Effector memory CD8-positive, alpha-beta T cell (primary cell): Measurements from ENCODE around the gene LY6G5B.

Source experiments
- ATAC-seq: fragments of 150-1000 bp; cut with Tn5 transposase; replicated peaks from 2 replicates; pipeline ENCODE4 v1.10.0; 2021; ENCODE audit warnings: mild to moderate bottlenecking, moderate library complexity
- DNase-seq, 3 experiments: peaks; one replicate each; pipeline ENCODE4 v3.0.0; 2021
- H3K27ac Mint-ChIP-seq, 2 donors: one replicate each; pipeline ENCODE4 v1.8.0; 2022; ENCODE audit warnings: mild to moderate bottlenecking in 2 of 2, mixed read lengths in 2 of 2, moderate library complexity in 2 of 2
- H3K27me3 Mint-ChIP-seq, 2 donors: one replicate each; pipeline ENCODE4 v1.8.0; 2022; ENCODE audit warnings: mixed read lengths in 2 of 2
- H3K36me3 Mint-ChIP-seq: one replicate; pipeline ENCODE4 v1.8.0; 2022; ENCODE audit warnings: mild to moderate bottlenecking, moderate library complexity, mixed read lengths; ENCODE audit not compliant: insufficient read depth
- H3K4me1 Mint-ChIP-seq, 2 donors: one replicate each; pipeline ENCODE4 v1.8.0; 2022; ENCODE audit warnings: low read depth in 2 of 2, mixed read lengths in 2 of 2
- H3K4me3 Mint-ChIP-seq, 2 donors: one replicate each; pipeline ENCODE4 v1.8.0; 2022; ENCODE audit warnings: mild to moderate bottlenecking in 2 of 2, mixed read lengths in 2 of 2, moderate library complexity in 2 of 2
- H3K9me3 Mint-ChIP-seq, 2 donors: one replicate each; pipeline ENCODE4 v1.8.0; 2022; ENCODE audit warnings: mixed read lengths in 2 of 2
- total RNA-seq, 9 experiments: gene quantifications; one replicate each; lab custom pipeline; 2026; lab: John Stamatoyannopoulos, UW

Gene LY6G5B
- total RNA-seq = 2.7 to 7.0 (median 4.0) reads per million in 9 experiments

GRCh38 chr6:31669676-31670075, at the start of gene LY6G5B:
Gene LY6G5B (plus strand): TSS chr6:31669976. CDS start chr6:31670951, 975 bp downstream.
- H3K9me3 Mint-ChIP-seq = no peaks in the 10 kb centered on the region
- DNase-seq (no peak), ATAC-seq (no peak)
- no peaks in the 10 kb centered on the region for H3K27me3 Mint-ChIP-seq
- peak within 1 kb of the TSS in 1 of 2 donors; percentile 41 for H3K27ac Mint-ChIP-seq
- H3K4me1 Mint-ChIP-seq = peaks cover 14 to 23% of the 10 kb centered on the region in 2 donors
- H3K4me3 Mint-ChIP-seq = no peak within 1 kb of the TSS
- H3K36me3 Mint-ChIP-seq = peaks cover 61% of the 10 kb centered on the region

- no peak for DNase-seq
Measured at GRCh38 chr6:31620586-31621319, 49.0 kb upstream of the LY6G5B start, which contains the start of gene PRRC2A. Gene PRRC2A (plus strand): TSS chr6:31620715. CDS start chr6:31622790, 2,075 bp downstream.

GRCh38 chr6:31621320-31621939, 48.3 kb upstream of the LY6G5B start:
- peak overlapping the region; percentile 73 to 85 for H3K4me3 Mint-ChIP-seq
- peaks cover 18 to 26% of the 10 kb centered on the region in 2 donors for H3K4me1 Mint-ChIP-seq
- ATAC-seq = no peak
- DNase-seq = no peak
- H3K9me3 Mint-ChIP-seq = no peaks in the 10 kb centered on the region
- H3K27ac Mint-ChIP-seq = peak overlapping the region; percentile 90 to 92
- no peaks in the 10 kb centered on the region for H3K27me3 Mint-ChIP-seq
- peaks cover 60% of the 10 kb centered on the region for H3K36me3 Mint-ChIP-seq

More at GRCh38 chr6:31620586-31621319, 49.0 kb upstream of the LY6G5B start, which contains the start of gene PRRC2A:
- Mint-ChIP-seq H3K4me1 (peaks cover 18 to 23% of the 10 kb centered on the region in 2 donors), H3K27me3 (no peaks in the 10 kb centered on the region), H3K4me3 (peak within 1 kb of the TSS; percentile 76 to 85), H3K27ac (peak within 1 kb of the TSS; percentile 90 to 92), H3K36me3 (peaks cover 53% of the 10 kb centered on the region), H3K9me3 (no peaks in the 10 kb centered on the region)
- no peak for ATAC-seq

GRCh38 chr6:31621991-31622390, 47.8 kb upstream of the LY6G5B start:
- Mint-ChIP-seq H3K36me3 (peaks cover 65% of the 10 kb centered on the region), H3K27me3 (no peaks in the 10 kb centered on the region), H3K4me3 (peak overlapping the region; percentile 73 to 85), H3K4me1 (peaks cover 18 to 24% of the 10 kb centered on the region in 2 donors), H3K27ac (peak overlapping the region; percentile 90 to 92), H3K9me3 (no peaks in the 10 kb centered on the region)
- DNase-seq (no peak), ATAC-seq (no peak)

GRCh38 chr6:31622684-31623091, 47.1 kb upstream of the LY6G5B start:
- peaks cover 21 to 31% of the 10 kb centered on the region in 2 donors for H3K4me1 Mint-ChIP-seq
- peak overlapping the region in 1 of 2 donors; percentile 85 for H3K4me3 Mint-ChIP-seq
- H3K27me3 Mint-ChIP-seq = no peaks in the 10 kb centered on the region
- DNase-seq (no peak), ATAC-seq (no peak)
- H3K36me3 Mint-ChIP-seq = peaks cover 72% of the 10 kb centered on the region
- peak overlapping the region; percentile 90 to 92 for H3K27ac Mint-ChIP-seq
- no peaks in the 10 kb centered on the region for H3K9me3 Mint-ChIP-seq

GRCh38 chr6:31624070-31624469, 45.7 kb upstream of the LY6G5B start:
- Mint-ChIP-seq H3K27ac (no peak overlapping the region), H3K36me3 (peaks cover 76% of the 10 kb centered on the region), H3K9me3 (no peaks in the 10 kb centered on the region), H3K4me3 (no peak overlapping the region), H3K27me3 (no peaks in the 10 kb centered on the region), H3K4me1 (peaks cover 21 to 33% of the 10 kb centered on the region in 2 donors)
- ATAC-seq (no peak), DNase-seq (no peak)

- DNase-seq (no peak), ATAC-seq (no peak)
- H3K27me3 Mint-ChIP-seq = no peaks in the 10 kb centered on the region
- no peak overlapping the region for H3K27ac Mint-ChIP-seq
- H3K9me3 Mint-ChIP-seq = no peaks in the 10 kb centered on the region
- H3K4me1 Mint-ChIP-seq = peaks cover 16 to 23% of the 10 kb centered on the region in 2 donors
- peaks cover 86% of the 10 kb centered on the region for H3K36me3 Mint-ChIP-seq
- H3K4me3 Mint-ChIP-seq = no peak overlapping the region
Measured at GRCh38 chr6:31626952-31627351, 42.8 kb upstream of the LY6G5B start.

GRCh38 chr6:31627690-31628287, 42.0 kb upstream of the LY6G5B start:
- no peaks in the 10 kb centered on the region for H3K9me3 Mint-ChIP-seq
- H3K4me1 Mint-ChIP-seq = peaks cover 9 to 16% of the 10 kb centered on the region in 2 donors
- H3K27ac Mint-ChIP-seq = no peak overlapping the region
- peaks cover 90% of the 10 kb centered on the region for H3K36me3 Mint-ChIP-seq
- no peak overlapping the region for H3K4me3 Mint-ChIP-seq
- no peaks in the 10 kb centered on the region for H3K27me3 Mint-ChIP-seq
- ATAC-seq = no peak
- no peak for DNase-seq

- ATAC-seq (no peak), DNase-seq (no peak)
- H3K9me3 Mint-ChIP-seq = no peaks in the 10 kb centered on the region
- peaks cover 10 to 13% of the 10 kb centered on the region in 2 donors for H3K4me1 Mint-ChIP-seq
- H3K27me3 Mint-ChIP-seq = no peaks in the 10 kb centered on the region
- no peak overlapping the region for H3K4me3 Mint-ChIP-seq
- H3K36me3 Mint-ChIP-seq = peaks cover 89% of the 10 kb centered on the region
- no peak overlapping the region for H3K27ac Mint-ChIP-seq
Measured at GRCh38 chr6:31629014-31629413, 40.8 kb upstream of the LY6G5B start.

- no peak for ATAC-seq
- H3K4me3 Mint-ChIP-seq = no peak overlapping the region
- no peak for DNase-seq
- H3K36me3 Mint-ChIP-seq = peaks cover 91% of the 10 kb centered on the region
- H3K27me3 Mint-ChIP-seq = no peaks in the 10 kb centered on the region
- H3K4me1 Mint-ChIP-seq = peaks cover 10 to 13% of the 10 kb centered on the region in 2 donors
- H3K9me3 Mint-ChIP-seq = no peaks in the 10 kb centered on the region
- peak overlapping the region in 1 of 2 donors; percentile 84 for H3K27ac Mint-ChIP-seq
Measured at GRCh38 chr6:31630177-31630934, 39.4 kb upstream of the LY6G5B start.

- ATAC-seq = no peak
- Mint-ChIP-seq H3K27me3 (no peaks in the 10 kb centered on the region), H3K9me3 (no peaks in the 10 kb centered on the region), H3K36me3 (peaks cover 91% of the 10 kb centered on the region), H3K4me1 (peaks cover 8 to 9% of the 10 kb centered on the region in 2 donors), H3K4me3 (no peak overlapping the region), H3K27ac (peak overlapping the region in 1 of 2 donors; percentile 84)
- DNase-seq = no peak
Measured at GRCh38 chr6:31631209-31631608, 38.6 kb upstream of the LY6G5B start.

- peaks cover 91% of the 10 kb centered on the region for H3K36me3 Mint-ChIP-seq
- H3K9me3 Mint-ChIP-seq = no peaks in the 10 kb centered on the region
- no peak overlapping the region for H3K4me3 Mint-ChIP-seq
- H3K27me3 Mint-ChIP-seq = no peaks in the 10 kb centered on the region
- no peak for ATAC-seq
- peak overlapping the region in 1 of 2 donors; percentile 84 for H3K27ac Mint-ChIP-seq
- H3K4me1 Mint-ChIP-seq = peaks cover 8 to 9% of the 10 kb centered on the region in 2 donors
- no peak for DNase-seq
Measured at GRCh38 chr6:31631681-31632278, 38.0 kb upstream of the LY6G5B start.
